Measurements from ENCODE around the gene RARA. TPM values are rescaled to one million over a fixed set of nuclear protein-coding genes. Genes with fewer than 3 reads are reported as not detected.

Gene RARA
- polyA plus RNA-seq, 1 donor = 59.0 TPM

DNA sequence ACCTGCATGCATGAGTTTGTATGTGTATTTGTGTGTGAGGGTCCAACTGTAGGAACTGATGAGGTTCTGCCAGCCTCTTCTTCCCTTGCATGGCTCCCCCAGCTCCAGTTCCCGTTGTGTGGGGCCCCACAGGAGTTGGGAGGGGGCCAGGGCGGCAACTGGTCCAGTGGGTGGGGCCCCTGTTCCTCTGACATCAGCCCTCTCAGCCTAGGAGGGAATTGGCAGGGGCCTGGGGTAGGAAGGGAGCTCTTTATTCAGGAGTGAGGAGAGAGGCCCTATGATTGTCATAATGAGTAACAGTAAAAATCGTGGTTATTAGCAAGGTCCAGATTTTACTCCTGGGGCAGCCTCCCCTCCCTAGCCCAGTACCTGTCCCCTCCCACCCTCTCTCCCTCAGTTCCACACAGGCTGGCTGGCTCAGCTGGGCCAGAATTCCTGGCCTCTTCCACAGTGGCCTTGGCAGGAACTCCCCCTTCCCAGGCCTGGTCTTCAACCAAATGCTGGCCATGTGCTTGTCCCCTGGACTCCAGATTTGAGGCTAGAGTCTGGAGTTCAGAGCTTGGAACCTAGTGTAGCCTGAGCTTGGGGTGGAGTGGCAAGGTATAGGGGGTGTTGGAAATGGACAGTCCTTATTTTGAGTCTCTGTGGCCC, 18.9 kb downstream of the RARA start:
- DNase-seq (ENCODE audit: low read depth) = no peak

DNA sequence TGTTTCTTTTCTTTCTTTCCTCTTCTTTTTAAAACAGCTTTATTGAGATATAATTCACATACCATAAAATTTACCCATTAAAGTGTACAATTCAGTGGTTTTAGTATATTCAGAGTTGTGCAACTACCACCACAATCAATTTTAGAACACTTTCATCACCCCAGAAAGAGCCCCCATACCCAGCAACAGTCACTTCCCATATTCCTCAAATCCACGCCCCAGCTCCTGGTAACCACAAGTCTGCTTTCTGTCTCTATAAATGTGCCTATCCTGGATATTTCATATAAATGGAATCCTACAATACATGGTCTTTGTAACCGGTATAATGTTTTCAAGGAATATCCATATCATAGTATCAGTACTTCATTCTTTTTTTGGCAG, 19.4 kb downstream of the RARA start:
- no peak for DNase-seq (ENCODE audit: low read depth)

DNA sequence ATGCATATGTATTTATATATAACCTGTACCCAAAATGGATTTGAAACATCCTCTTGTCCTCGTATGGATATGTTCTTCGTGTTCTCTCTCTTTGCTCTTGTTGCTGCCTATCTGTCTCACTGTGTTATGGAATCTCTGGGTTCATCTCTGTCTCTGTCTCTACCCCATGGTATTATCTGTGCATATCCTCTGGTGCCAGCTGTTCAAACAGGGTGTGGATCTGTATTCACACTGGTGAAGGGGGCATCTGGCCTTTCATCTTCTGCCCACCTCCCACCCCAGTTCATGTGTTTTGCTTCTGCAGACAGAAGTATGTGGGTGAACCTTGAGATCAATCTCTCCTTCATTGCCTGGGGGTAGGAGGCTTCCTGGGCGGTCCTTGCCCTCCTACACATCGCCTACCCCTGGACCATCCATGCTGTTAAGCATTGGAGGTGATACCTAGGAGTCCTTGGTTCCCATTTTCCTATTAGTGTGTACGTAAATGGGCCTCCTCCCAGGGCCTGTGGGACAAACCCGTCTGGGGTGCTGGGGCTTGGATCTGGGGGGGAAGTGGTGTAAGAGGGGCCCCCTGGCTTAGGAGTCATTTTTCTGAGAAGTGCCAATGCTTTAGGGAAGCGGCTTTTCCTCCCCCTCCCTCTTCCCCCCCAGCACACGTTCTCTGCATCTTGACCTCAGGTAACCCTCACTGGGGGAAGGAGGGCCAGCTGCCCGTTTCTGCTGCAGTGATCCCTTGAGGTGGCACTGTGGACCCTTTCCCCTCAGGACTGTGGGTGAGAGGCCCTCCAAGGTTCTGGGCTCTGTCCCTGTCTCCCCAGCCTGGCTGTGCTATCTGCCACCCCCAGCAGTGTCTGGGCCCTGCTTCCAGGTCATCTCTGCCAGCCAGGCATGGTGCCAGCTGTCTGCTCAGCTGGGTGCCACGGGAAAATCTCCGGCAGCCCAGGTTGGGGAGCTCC, 21.1 kb downstream of the RARA start:
- DNase-seq (ENCODE audit: low read depth) = no peak

DNA sequence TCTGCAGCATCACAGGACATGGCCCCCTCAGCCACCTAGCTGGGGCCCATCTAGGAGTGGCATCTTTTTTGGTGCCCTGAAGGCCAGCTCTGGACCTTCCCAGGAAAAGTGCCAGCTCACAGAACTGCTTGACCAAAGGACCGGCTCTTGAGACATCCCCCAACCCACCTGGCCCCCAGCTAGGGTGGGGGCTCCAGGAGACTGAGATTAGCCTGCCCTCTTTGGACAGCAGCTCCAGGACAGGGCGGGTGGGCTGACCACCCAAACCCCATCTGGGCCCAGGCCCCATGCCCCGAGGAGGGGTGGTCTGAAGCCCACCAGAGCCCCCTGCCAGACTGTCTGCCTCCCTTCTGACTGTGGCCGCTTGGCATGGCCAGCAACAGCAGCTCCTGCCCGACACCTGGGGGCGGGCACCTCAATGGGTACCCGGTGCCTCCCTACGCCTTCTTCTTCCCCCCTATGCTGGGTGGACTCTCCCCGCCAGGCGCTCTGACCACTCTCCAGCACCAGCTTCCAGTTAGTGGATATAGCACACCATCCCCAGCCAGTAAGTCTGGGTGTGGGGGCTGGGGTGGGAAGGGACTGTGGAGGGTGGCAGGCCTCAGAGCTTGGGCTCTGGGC, 22.0 kb downstream of the RARA start:
- DNase-seq (ENCODE audit: low read depth) = no peak

DNA sequence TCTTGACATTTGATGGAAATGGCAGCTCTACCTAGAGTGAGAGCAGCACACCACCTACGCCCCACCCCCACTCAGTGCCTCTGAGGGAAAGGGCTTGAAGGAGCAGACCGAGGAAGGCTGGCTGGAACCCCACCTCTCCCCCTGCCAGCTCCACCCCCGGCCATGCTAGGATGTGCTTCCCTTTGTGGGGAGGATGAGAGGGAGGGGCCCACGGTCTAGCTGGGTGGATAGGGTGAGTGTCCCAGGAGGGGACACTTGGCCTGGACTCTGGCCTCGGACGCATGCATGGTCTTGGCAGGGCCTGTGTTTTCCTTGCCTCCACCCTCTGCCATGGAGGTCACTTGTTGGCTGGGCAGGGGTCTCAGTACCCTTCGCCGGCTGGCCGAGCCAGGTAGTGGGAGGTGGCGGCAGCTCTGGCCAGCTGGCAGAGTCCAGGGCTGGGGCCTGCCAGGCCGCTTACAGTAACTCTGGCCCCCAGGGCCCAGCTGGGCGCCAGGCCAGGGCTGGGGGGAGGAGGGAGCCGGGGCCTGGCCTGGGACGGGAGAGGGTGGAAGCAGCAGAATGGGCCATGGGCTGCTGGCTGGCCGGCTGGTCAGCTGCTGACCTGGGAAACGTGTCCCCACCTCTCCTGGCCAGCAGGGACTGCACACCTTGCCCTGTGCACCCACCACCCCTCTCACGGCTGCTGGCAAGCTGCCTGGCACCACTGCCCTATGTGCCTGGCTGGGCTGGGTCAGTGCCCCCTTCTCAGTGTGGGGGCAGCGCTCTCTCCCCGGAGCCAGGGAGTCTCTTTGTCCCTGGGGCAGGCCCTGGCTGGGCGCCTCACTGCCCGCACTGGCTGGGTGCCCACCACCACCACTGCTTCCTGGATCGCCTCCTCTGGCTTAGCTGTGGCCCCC, 23.0 kb downstream of the RARA start:
- no peak for DNase-seq (ENCODE audit: low read depth)

DNA sequence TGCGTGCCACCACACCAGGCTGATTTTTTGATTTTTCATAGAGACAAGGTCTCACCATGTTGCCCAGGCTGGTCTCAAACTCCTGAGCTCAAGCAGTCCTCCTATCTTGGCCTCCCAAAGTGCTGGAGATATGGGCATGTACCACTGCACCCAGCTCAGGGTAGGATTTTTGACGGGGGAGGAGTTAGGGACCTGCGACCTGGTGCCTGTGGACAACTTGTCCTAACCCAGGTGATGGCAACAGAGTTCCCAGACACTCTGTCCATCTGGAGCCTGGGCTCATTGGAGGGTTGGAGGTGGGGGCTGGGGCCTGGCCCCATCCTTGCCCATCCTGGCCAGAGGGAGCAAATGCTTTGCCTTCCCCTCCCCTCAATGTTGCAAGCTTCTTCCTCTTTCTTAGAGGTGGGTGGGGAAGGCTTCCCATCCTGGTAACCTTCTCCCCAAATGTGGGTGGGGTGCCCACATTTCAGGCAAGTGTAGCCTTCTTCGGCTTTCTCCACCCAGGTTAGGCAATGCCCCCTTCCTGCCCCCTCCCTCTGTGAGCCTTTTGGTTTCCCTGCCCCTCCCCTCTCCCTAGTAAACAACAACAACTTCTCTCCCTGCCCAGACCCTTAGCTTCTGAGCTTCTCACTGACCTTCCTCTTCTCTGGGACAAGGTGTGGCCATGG, 24.9 kb downstream of the RARA start:
- DNase-seq (ENCODE audit: low read depth) = no peak

DNA sequence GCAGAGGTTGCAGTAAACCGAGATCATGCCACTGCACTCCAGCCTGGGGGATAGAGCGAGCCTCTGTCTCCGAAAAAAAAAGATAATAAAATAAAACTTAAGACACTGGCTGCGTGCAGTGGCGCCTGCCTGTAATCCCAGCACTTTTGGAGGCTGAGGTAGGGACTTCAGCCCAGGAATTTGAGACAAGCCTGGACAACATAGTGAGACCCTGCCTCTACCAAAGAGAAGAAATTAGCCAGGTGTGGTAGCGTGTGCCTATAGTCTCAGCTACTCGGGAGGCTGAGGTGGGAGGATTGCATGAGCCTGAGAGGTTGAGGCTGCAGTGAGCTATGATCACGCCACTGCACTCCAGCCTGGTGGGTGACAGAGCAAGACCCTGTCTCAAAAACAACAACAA, 26.6 kb downstream of the RARA start:
- no peak for DNase-seq (ENCODE audit: low read depth)

DNA sequence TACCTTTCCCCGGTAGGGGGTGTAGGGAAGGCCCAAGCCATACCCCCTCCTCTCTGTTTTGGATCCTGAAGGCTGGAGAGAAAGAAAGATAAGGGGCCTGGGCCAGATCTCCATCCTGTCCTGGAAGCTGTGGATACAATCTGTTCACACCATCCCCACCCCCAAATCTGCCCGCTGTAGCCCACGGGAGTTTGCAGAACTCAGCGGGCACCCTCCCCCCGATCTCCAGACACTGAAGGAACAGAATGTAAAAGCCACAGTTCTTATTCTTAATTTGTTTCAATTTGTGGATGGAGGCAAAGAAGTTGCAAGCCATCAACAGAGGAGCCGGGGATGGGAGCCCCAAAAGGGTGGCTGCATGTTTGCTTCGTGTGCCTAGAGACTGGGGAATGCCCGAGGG, 28.4 kb downstream of the RARA start:
- DNase-seq (ENCODE audit: low read depth) = no peak

DNA sequence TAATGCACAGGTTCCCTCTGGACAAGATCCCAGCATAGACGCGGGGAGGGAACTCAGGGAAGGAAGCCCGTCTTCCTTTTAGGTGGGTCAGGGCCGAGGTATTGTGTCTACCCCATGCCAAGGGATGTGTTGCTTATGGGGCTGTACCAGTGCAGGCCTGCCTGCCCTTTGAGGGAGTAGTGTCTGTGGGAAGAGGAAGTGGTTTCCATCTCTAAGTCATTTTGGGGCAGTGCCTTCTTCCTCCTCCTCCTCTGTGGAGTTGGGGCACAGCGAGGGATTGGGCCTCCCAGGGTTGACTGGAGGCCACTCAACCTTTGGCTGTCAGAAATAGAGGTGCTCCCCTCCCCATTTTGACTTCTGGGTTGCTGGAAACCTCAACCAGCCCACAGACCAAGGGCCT, 29.1 kb downstream of the RARA start:
- DNase-seq (ENCODE audit: low read depth) = no peak

DNA sequence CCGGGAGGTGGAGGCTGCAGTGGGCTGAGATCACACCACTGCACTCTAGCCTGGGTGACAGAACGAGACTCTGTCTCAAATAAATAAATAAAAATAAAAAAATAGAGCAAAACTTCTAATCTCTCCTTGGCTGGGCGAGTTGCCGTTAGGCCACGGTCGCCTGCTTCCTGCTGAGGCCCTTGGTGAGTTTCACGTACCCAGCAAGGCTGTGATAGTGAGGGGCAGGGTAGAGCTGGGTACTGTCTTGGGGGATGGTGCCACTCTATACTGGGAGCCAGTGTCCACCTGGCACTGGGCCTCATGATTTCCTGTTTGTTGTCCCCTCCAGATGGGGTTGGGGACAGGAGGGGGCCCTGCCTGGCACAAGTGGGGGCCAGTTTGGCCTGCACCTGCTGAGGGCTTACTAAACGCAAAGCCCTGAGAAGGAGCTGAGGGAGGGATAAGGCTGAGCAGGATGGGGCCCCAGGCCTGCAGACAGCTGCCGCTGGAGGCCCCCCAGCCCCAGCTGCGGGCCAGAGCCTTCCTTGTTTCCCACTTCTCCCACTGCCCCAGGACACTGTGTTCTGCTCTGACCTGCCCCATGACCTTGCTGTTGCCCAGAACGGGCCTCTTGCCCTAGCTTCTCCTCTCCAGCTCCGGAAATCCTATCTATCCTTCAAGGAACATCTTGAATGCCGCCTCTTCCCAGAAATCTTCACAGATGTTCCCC, 30.1 kb downstream of the RARA start:
- no peak for DNase-seq (ENCODE audit: low read depth)

DNA sequence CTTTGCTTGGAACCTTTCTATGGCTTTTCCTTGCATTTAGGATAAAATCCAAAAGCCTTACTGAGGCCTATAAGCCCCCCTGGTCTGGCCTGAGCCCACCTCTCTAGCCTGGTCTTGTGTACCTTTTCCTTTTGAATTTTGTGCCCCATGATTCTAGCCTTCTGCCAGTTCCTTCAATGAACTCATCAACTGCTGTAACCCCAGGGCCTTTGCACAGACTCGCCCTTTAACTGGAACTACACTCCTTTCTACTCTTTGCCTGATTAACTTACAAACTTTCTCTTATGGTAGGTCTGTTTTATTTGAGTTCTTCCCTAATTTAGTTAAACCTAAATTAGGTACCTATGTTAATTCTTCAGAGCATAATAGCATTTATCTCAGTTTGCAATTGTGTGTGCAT, 31.3 kb downstream of the RARA start:
- no peak for DNase-seq (ENCODE audit: low read depth)

DNA sequence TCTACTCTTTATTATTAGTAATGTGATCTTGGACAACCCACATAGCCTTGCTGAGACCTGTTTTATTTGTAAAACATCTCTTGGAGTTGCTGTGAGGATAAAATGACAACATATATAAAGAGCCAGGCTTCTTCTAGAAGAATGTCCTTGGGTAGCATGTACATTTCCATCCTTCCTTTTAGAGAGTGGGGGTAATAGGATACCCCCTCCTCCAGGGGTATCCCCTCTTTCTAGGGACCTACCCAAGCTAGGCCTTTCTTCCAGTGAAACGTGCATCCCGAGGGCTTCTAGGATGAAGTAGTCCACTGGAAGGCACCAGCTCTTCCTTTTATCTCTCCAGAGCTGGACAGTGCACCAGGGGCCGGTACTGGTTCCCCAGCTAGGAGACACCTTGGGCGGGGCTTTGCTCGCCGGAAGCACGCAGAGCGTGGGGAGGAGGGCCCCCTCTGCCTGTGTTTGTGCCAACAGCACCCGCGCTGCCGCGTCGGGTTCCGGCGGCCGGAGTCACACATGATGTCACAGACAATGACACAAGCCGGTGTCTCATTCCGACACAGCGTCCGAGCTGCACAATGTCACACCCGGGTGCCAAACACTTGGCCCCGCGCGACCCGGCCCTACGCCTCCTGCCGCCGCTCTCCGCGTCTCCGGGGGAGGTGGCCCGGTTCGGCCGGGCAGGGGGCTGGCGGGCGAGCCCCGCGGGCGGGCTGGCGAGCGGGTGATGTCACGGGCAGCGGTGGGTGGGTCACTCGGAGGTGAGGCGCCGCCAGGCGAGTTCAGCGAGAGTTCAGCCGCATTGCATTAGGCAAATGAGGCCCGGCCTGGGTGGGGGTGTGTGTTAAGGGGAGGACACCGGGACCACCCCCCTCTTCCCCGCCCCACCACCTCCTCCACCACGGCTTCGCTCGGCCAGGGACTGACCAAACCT, 32.2 kb downstream of the RARA start:
- DNase-seq (ENCODE audit: low read depth) = no peak

DNA sequence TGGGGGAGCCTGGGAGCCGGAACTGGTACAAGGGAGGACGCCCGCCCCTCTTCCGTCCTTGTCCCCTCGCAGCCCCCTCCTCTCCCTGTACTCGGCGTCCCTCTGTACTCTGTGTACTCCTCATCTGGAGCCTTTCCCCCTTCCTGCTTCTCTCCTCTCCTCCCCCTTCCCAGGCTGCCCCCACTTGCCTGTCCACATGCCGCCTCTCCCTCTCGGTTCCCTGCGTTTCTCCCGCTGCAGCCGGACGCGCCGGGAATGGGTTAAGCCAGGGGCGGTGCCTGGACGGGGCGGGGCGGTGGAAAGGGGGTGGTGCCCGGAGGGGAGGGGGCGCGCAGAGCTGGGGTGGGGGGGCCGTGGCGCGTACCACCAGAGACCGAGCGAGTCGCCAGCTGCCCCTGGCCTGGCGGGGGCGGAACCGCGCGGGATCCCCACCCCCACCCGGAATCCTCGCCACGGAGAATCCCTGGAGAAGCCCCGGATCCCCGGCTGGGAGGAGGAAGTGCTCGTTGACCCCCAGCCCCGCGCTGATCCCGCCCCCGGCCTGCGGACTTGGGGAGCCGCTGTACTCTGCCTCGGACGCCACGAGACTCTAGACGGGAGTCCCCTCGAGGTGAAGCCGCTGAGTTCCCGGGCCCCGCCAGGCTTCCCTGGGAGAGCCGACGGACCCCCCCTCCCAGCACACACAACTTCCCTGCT, 33.0 kb downstream of the RARA start:
- DNase-seq (ENCODE audit: low read depth) = no peak

DNA sequence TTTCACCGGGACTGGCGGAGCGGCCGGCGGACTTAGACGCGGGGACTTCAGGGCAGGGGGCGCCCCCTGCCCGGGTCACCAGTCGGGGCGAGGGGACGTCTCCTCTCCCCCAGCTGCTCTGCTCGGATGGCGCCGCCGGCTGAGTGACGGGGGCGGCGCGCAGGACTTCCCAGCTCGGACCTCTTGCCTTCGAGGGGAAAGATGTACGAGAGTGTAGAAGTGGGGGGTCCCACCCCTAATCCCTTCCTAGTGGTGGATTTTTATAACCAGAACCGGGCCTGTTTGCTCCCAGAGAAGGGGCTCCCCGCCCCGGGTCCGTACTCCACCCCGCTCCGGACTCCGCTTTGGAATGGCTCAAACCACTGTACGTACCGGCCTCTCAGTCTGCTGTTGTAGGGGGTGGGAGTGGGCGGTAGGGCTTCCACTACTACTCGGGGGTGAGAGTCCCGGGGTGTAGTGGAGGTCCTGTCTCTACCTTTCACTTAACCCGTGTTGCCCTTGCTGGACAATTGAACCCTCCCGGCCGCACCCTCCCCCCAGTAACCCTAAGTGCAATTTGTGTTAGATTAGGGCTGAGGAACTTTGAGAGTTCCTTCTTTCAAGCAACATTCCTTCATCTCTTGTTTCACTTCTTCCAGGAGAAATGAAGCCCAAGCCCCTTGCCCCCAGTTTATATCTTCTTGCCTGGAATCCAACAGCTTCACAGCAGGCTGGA, 33.7 kb downstream of the RARA start:
- DNase-seq (ENCODE audit: low read depth) = no peak

DNA sequence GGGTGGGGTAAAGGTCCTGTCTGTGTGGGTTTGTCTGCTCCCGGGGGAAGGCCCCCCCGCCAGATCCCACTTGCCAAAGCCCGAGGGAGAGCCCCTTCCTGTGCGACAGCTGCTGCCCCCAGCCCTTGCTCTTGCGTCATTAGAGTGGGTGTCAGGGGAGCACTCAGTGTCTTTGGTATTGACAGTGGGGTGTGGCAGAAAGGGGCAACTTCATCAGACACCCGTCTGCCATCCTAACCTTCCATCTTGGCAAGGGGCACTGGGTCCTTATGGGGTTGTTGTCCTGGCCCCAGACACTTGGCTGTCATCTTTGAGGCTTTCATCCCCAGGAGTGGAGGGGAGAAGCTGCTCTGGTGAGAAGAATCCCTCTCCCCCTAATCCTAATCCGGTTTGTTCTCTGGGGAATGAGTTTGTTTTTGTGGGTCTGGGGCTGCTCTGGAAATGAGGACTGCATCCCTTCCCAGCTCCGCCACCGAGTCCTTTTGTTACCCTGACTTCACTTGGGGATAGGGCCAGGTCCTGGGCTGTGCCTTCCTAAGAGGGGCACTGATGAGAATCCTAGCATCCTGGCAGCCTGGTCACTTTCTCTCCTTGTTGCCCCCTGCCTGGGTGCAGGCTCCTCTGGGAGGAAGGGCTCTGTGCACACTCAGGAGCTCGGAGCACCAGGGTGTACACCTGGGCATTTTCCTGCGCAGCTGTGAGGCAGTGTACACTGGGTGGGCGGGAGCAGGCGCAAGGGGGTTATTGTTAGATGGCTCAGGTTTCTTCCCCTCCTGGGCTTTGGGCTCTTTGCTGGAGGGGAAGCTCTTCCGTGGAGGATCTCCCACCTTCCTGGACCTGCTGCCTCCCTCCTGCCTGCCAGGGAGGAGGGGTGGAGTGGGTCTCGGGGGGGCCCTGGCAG, 34.5 kb downstream of the RARA start:
- DNase-seq (ENCODE audit: low read depth) = no peak

DNA sequence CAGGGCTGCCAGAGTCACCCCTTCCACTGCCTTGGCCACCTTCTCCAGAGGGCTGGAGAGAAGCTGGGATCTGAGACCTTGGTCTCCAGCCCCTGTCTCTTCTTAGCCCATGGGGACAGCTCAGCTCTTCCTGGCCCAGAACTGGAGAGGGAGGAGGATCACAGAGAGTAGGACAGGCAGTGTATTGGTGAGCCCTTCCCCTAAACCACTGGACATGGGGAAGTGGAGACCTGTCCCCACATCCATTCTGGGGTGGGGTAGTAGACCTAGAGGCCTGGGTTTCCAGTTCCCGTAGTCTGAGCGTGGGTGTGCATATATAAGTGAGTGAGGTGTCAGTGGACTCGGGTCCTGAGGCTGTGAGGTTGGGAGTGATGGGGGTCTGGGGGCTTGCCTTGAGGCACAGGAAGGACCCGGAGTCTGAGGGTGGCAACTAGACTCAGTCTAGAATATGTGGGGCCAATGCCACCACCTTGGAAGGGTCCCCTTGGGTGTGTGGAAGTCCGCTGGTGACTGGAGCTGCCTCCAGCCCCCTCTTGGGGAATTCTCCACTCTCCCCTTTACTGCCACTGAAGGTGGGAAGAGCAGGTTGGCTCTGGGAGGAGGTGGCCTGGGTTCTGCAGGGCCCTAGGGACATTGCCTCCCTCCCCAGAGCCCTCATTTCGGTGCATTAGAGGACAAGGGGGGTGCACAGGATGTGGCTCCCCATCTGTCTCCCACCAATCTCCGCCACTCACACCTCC, 35.6 kb downstream of the RARA start:
- no peak for DNase-seq (ENCODE audit: low read depth)

Measured in forelimb muscle (tissue), 1 donor.